ENCODE results near the gene IRF7.
A peak's percentile ranks its signal among the peaks of the same experiment; 100 is the strongest.

Gene IRF7

GRCh38 chr11:603154-603553 is 12.6 kb downstream of the IRF7 start:
- in situ Hi-C loops (cut with HindIII; ENCODE audit: low pct_ligation_motif_present, low sequenced_read_pairs), result no loop called here

GRCh38 chr11:601573-602245 is 14.0 kb downstream of the IRF7 start:
- Histone ChIP-seq H3K4me3 (ENCODE audit: low read depth, low read length) (no peak overlapping the region), H3K36me3 (replicated peaks) (peaks cover 72% of the 10 kb centered on the region), H3K27me3 (replicated peaks) (no peaks in the 10 kb centered on the region), H3K27ac (no peak overlapping the region)
- DNase-seq, result no peak
- in situ Hi-C loops (cut with HindIII; ENCODE audit: low pct_ligation_motif_present, low sequenced_read_pairs), result no loop called here
- TF ChIP-seq CTCF (IDR thresholded peaks at IDR 0.05; ENCODE audit: low read depth, low read length, missing control alignments), result no peak

More at GRCh38 chr11:603154-603553, 12.6 kb downstream of the IRF7 start:
- no peak for DNase-seq
- no peaks in the 10 kb centered on the region for H3K27me3 ChIP-seq (replicated peaks)
- no peak overlapping the region for H3K27ac ChIP-seq
- H3K36me3 ChIP-seq (replicated peaks), result peaks cover 77% of the 10 kb centered on the region
- H3K4me3 ChIP-seq (ENCODE audit: low read depth, low read length), result no peak overlapping the region
- no peak for TF ChIP-seq CTCF (IDR thresholded peaks at IDR 0.05; ENCODE audit: low read depth, low read length, missing control alignments)

- no peak overlapping the region for H3K27ac ChIP-seq
- no peak for TF ChIP-seq CTCF (IDR thresholded peaks at IDR 0.05; ENCODE audit: low read depth, low read length, missing control alignments)
- H3K36me3 ChIP-seq (replicated peaks), result peaks cover 65% of the 10 kb centered on the region
- no peaks in the 10 kb centered on the region for H3K27me3 ChIP-seq (replicated peaks)
- in situ Hi-C loops (cut with HindIII; ENCODE audit: low pct_ligation_motif_present, low sequenced_read_pairs), result no loop called here
- DNase-seq, result no peak
- H3K4me3 ChIP-seq (ENCODE audit: low read depth, low read length), result no peak overlapping the region
Measured at GRCh38 chr11:598005-598680, 17.6 kb downstream of the IRF7 start.

- Histone ChIP-seq H3K27ac (no peak overlapping the region), H3K36me3 (replicated peaks) (peaks cover 69% of the 10 kb centered on the region)
Measured at GRCh38 chr11:597166-597725, 18.5 kb downstream of the IRF7 start.

GRCh38 chr11:596374-596773 is 19.4 kb downstream of the IRF7 start:
- in situ Hi-C loops (cut with HindIII; ENCODE audit: low pct_ligation_motif_present, low sequenced_read_pairs), result no loop called here
- H3K27ac ChIP-seq, result no peak overlapping the region

More at GRCh38 chr11:597166-597725, 18.5 kb downstream of the IRF7 start:
- peak; percentile 45 for TF ChIP-seq CTCF (IDR thresholded peaks at IDR 0.05; ENCODE audit: low read depth, low read length, missing control alignments)
- no peaks in the 10 kb centered on the region for H3K27me3 ChIP-seq (replicated peaks)
- in situ Hi-C loops (cut with HindIII; ENCODE audit: low pct_ligation_motif_present, low sequenced_read_pairs), result no loop called here
- no peak overlapping the region for H3K4me3 ChIP-seq (ENCODE audit: low read depth, low read length)
- DNase-seq, result no peak

More at GRCh38 chr11:596374-596773, 19.4 kb downstream of the IRF7 start:
- Histone ChIP-seq H3K4me3 (ENCODE audit: low read depth, low read length) (no peak overlapping the region), H3K27me3 (replicated peaks) (no peaks in the 10 kb centered on the region), H3K36me3 (replicated peaks) (peaks cover 62% of the 10 kb centered on the region)
- DNase-seq, result no peak
- TF ChIP-seq CTCF (IDR thresholded peaks at IDR 0.05; ENCODE audit: low read depth, low read length, missing control alignments), result no peak

Measured in brain microvascular endothelial cell (primary cell).